ENCODE results near the gene UBE2H.

UBE2H gene

GRCh38 chr7:129793506-129794310, 159.1 kb downstream of the UBE2H start:
- Histone ChIP-seq H3K36me3 (ENCODE audit: control insufficient read depth, insufficient read depth, low read length) (no peaks in the 10 kb centered on the region), H3K27me3 (replicated peaks; ENCODE audit: control insufficient read depth, insufficient read depth, low read length, poor library complexity, severe bottlenecking) (no peaks in the 10 kb centered on the region), H3K27ac (ENCODE audit: insufficient read depth, low read length, poor library complexity, severe bottlenecking) (no peak overlapping the region), H3K4me3 (ENCODE audit: insufficient read depth, low read depth, low read length, poor library complexity, severe bottlenecking) (no peak overlapping the region), H3K4me1 (ENCODE audit: control insufficient read depth, insufficient read depth, low read length, poor library complexity, severe bottlenecking) (no peaks in the 10 kb centered on the region), H3K9me3 (ENCODE audit: control insufficient read depth, low read length) (no peaks in the 10 kb centered on the region)
- no peak for DNase-seq

GRCh38 chr7:129792721-129793120, 160.0 kb downstream of the UBE2H start:
- no peaks in the 10 kb centered on the region for H3K36me3 ChIP-seq (ENCODE audit: control insufficient read depth, insufficient read depth, low read length)
- DNase-seq, result no peak
- no peaks in the 10 kb centered on the region for H3K9me3 ChIP-seq (ENCODE audit: control insufficient read depth, low read length)
- no peaks in the 10 kb centered on the region for H3K27me3 ChIP-seq (replicated peaks; ENCODE audit: control insufficient read depth, insufficient read depth, low read length, poor library complexity, severe bottlenecking)
- no peak overlapping the region for H3K4me3 ChIP-seq (ENCODE audit: insufficient read depth, low read depth, low read length, poor library complexity, severe bottlenecking)
- H3K27ac ChIP-seq (ENCODE audit: insufficient read depth, low read length, poor library complexity, severe bottlenecking), result no peak overlapping the region
- H3K4me1 ChIP-seq (ENCODE audit: control insufficient read depth, insufficient read depth, low read length, poor library complexity, severe bottlenecking), result no peaks in the 10 kb centered on the region

GRCh38 chr7:129790136-129790535, 162.6 kb downstream of the UBE2H start:
- Histone ChIP-seq H3K27ac (ENCODE audit: insufficient read depth, low read length, poor library complexity, severe bottlenecking) (no peak overlapping the region), H3K36me3 (ENCODE audit: control insufficient read depth, insufficient read depth, low read length) (no peaks in the 10 kb centered on the region), H3K4me3 (ENCODE audit: insufficient read depth, low read depth, low read length, poor library complexity, severe bottlenecking) (no peak overlapping the region), H3K9me3 (ENCODE audit: control insufficient read depth, low read length) (no peaks in the 10 kb centered on the region), H3K27me3 (replicated peaks; ENCODE audit: control insufficient read depth, insufficient read depth, low read length, poor library complexity, severe bottlenecking) (peaks cover 20% of the 10 kb centered on the region), H3K4me1 (ENCODE audit: control insufficient read depth, insufficient read depth, low read length, poor library complexity, severe bottlenecking) (peaks cover 11% of the 10 kb centered on the region)
- no peak for DNase-seq

GRCh38 chr7:129789652-129790051, 163.1 kb downstream of the UBE2H start:
- no peak for DNase-seq
- no peaks in the 10 kb centered on the region for H3K36me3 ChIP-seq (ENCODE audit: control insufficient read depth, insufficient read depth, low read length)
- H3K4me1 ChIP-seq (ENCODE audit: control insufficient read depth, insufficient read depth, low read length, poor library complexity, severe bottlenecking), result peaks cover 16% of the 10 kb centered on the region
- no peak overlapping the region for H3K27ac ChIP-seq (ENCODE audit: insufficient read depth, low read length, poor library complexity, severe bottlenecking)
- H3K27me3 ChIP-seq (replicated peaks; ENCODE audit: control insufficient read depth, insufficient read depth, low read length, poor library complexity, severe bottlenecking), result peaks cover 25% of the 10 kb centered on the region
- H3K4me3 ChIP-seq (ENCODE audit: insufficient read depth, low read depth, low read length, poor library complexity, severe bottlenecking), result no peak overlapping the region
- no peaks in the 10 kb centered on the region for H3K9me3 ChIP-seq (ENCODE audit: control insufficient read depth, low read length)

- H3K36me3 ChIP-seq (ENCODE audit: control insufficient read depth, insufficient read depth, low read length), result no peaks in the 10 kb centered on the region
- peaks cover 30% of the 10 kb centered on the region for H3K27me3 ChIP-seq (replicated peaks; ENCODE audit: control insufficient read depth, insufficient read depth, low read length, poor library complexity, severe bottlenecking)
- peaks cover 19% of the 10 kb centered on the region for H3K4me1 ChIP-seq (ENCODE audit: control insufficient read depth, insufficient read depth, low read length, poor library complexity, severe bottlenecking)
- no peak overlapping the region for H3K27ac ChIP-seq (ENCODE audit: insufficient read depth, low read length, poor library complexity, severe bottlenecking)
- no peak for DNase-seq
- no peak overlapping the region for H3K4me3 ChIP-seq (ENCODE audit: insufficient read depth, low read depth, low read length, poor library complexity, severe bottlenecking)
- H3K9me3 ChIP-seq (ENCODE audit: control insufficient read depth, low read length), result no peaks in the 10 kb centered on the region
Measured at GRCh38 chr7:129789000-129789399, 163.8 kb downstream of the UBE2H start.

GRCh38 chr7:129786825-129787563, 165.8 kb downstream of the UBE2H start:
- Histone ChIP-seq H3K27ac (ENCODE audit: insufficient read depth, low read length, poor library complexity, severe bottlenecking) (no peak overlapping the region), H3K9me3 (ENCODE audit: control insufficient read depth, low read length) (no peaks in the 10 kb centered on the region), H3K4me3 (ENCODE audit: insufficient read depth, low read depth, low read length, poor library complexity, severe bottlenecking) (no peak overlapping the region), H3K4me1 (ENCODE audit: control insufficient read depth, insufficient read depth, low read length, poor library complexity, severe bottlenecking) (peaks cover 37% of the 10 kb centered on the region), H3K27me3 (replicated peaks; ENCODE audit: control insufficient read depth, insufficient read depth, low read length, poor library complexity, severe bottlenecking) (peaks cover 50% of the 10 kb centered on the region), H3K36me3 (ENCODE audit: control insufficient read depth, insufficient read depth, low read length) (no peaks in the 10 kb centered on the region)
- DNase-seq, result no peak

GRCh38 chr7:129785685-129786514, 166.9 kb downstream of the UBE2H start:
- H3K27me3 ChIP-seq (replicated peaks; ENCODE audit: control insufficient read depth, insufficient read depth, low read length, poor library complexity, severe bottlenecking), result peaks cover 61% of the 10 kb centered on the region
- peak overlapping the region; percentile 32 for H3K4me3 ChIP-seq (ENCODE audit: insufficient read depth, low read depth, low read length, poor library complexity, severe bottlenecking)
- H3K4me1 ChIP-seq (ENCODE audit: control insufficient read depth, insufficient read depth, low read length, poor library complexity, severe bottlenecking), result peaks cover 48% of the 10 kb centered on the region
- no peak for DNase-seq
- H3K36me3 ChIP-seq (ENCODE audit: control insufficient read depth, insufficient read depth, low read length), result no peaks in the 10 kb centered on the region
- no peak overlapping the region for H3K27ac ChIP-seq (ENCODE audit: insufficient read depth, low read length, poor library complexity, severe bottlenecking)
- H3K9me3 ChIP-seq (ENCODE audit: control insufficient read depth, low read length), result no peaks in the 10 kb centered on the region

GRCh38 chr7:129784783-129785684, 167.7 kb downstream of the UBE2H start:
- no peak overlapping the region for H3K27ac ChIP-seq (ENCODE audit: insufficient read depth, low read length, poor library complexity, severe bottlenecking)
- no peaks in the 10 kb centered on the region for H3K36me3 ChIP-seq (ENCODE audit: control insufficient read depth, insufficient read depth, low read length)
- H3K4me3 ChIP-seq (ENCODE audit: insufficient read depth, low read depth, low read length, poor library complexity, severe bottlenecking), result peak overlapping the region; percentile 32
- H3K9me3 ChIP-seq (ENCODE audit: control insufficient read depth, low read length), result no peaks in the 10 kb centered on the region
- peaks cover 69% of the 10 kb centered on the region for H3K27me3 ChIP-seq (replicated peaks; ENCODE audit: control insufficient read depth, insufficient read depth, low read length, poor library complexity, severe bottlenecking)
- DNase-seq, result no peak
- peaks cover 56% of the 10 kb centered on the region for H3K4me1 ChIP-seq (ENCODE audit: control insufficient read depth, insufficient read depth, low read length, poor library complexity, severe bottlenecking)

- H3K36me3 ChIP-seq (ENCODE audit: control insufficient read depth, insufficient read depth, low read length), result no peaks in the 10 kb centered on the region
- DNase-seq, result no peak
- no peak overlapping the region for H3K4me3 ChIP-seq (ENCODE audit: insufficient read depth, low read depth, low read length, poor library complexity, severe bottlenecking)
- no peak overlapping the region for H3K27ac ChIP-seq (ENCODE audit: insufficient read depth, low read length, poor library complexity, severe bottlenecking)
- H3K9me3 ChIP-seq (ENCODE audit: control insufficient read depth, low read length), result no peaks in the 10 kb centered on the region
- H3K4me1 ChIP-seq (ENCODE audit: control insufficient read depth, insufficient read depth, low read length, poor library complexity, severe bottlenecking), result peaks cover 58% of the 10 kb centered on the region
- peaks cover 76% of the 10 kb centered on the region for H3K27me3 ChIP-seq (replicated peaks; ENCODE audit: control insufficient read depth, insufficient read depth, low read length, poor library complexity, severe bottlenecking)
Measured at GRCh38 chr7:129784437-129784782, 168.3 kb downstream of the UBE2H start.

Data from effector memory CD4-positive, alpha-beta T cell (primary cell).